HepG2 (cell line): ENCODE data around the gene CREBBP.

Experiments used
- ATF7 ChIP-seq, 2 experiments: fragments of 450-650 bp in 1 of 2; sonication (generic) in 1 of 2; formaldehyde crosslinking in 1 of 2; IDR thresholded peaks; 2 replicates each; pipeline versions ENCODE4 v1.4.0 to v1.6.1; 2016 to 2020; ENCODE audit warnings: antibody characterized with exemption in 1 of 2, mild to moderate bottlenecking in 1 of 2, missing genetic modification reagents in 1 of 2
- EP300 ChIP-seq, 3 experiments: sonication (generic) in 1 of 3; formaldehyde crosslinking in 1 of 3; IDR thresholded peaks; 2 replicates each; pipeline versions ENCODE4 v1.5.1 to v1.6.1; 2011 to 2020; ENCODE audit warnings: low read depth in 2 of 3, low read length in 2 of 3, borderline replicate concordance in 1 of 3, improper control_type of control experiment in 1 of 3, mild to moderate bottlenecking in 1 of 3, missing genetic modification reagents in 1 of 3, moderate library complexity in 1 of 3
- SALL1 ChIP-seq: sonication (generic); formaldehyde crosslinking; IDR thresholded peaks from 2 replicates; pipeline ENCODE4 v1.8.0; 2022; ENCODE audit warnings: mild to moderate bottlenecking, missing genetic modification reagents
- TAF1 ChIP-seq: sonication (generic); formaldehyde crosslinking; IDR thresholded peaks from 2 replicates; pipeline ENCODE4 v1.4.0; 2020; ENCODE audit warnings: missing genetic modification reagents
- TF ChIP-seq, protein P1 (sequence below): sonication (generic); formaldehyde crosslinking; IDR thresholded peaks from 2 replicates; pipeline ENCODE4 v1.4.0; 2020; ENCODE audit warnings: missing genetic modification reagents

DNA sequence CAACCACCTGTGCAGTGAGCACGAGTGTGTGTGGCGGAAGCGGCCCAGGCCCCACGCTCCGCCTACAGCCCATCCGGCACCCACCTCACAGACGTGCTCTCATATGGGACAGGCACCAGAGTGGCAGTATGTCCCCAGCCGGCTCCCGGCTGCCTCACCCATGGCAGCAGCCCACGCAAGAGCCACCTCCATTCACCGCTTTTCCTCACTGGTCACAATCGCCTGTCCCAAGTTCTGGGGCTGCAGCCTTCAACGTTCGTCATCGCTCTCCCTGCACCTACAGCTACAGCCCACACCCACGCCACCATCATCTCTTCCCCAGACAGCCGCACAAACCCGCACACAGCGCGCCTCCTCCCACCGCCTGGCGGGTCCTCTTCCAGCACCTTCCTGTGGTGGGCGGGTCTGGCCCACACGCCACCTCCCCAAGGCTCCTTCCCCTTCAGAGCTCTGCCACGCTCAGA is 145.7 kb downstream of the CREBBP start:
- TF ChIP-seq SALL1 (CRISPR knock-in tag) (no peak), ATF7 (IDR thresholded peaks at IDR 0.05) (no peak), ATF7 (CRISPR knock-in tag; IDR thresholded peaks at IDR 0.05) (no peak), TAF1 (CRISPR knock-in tag) (no peak), EP300 (IDR thresholded peaks at IDR 0.05; ENCODE audit: low read depth in 2 of 2, low read length in 2 of 2) (no peak), EP300 (CRISPR knock-in tag; IDR thresholded peaks at IDR 0.05; ENCODE audit: borderline replicate concordance) (no peak)
- TF ChIP-seq, protein P1, sequence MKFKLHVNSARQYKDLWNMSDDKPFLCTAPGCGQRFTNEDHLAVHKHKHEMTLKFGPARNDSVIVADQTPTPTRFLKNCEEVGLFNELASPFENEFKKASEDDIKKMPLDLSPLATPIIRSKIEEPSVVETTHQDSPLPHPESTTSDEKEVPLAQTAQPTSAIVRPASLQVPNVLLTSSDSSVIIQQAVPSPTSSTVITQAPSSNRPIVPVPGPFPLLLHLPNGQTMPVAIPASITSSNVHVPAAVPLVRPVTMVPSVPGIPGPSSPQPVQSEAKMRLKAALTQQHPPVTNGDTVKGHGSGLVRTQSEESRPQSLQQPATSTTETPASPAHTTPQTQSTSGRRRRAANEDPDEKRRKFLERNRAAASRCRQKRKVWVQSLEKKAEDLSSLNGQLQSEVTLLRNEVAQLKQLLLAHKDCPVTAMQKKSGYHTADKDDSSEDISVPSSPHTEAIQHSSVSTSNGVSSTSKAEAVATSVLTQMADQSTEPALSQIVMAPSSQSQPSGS: no peak
